ENCODE data around the gene NBAS. TPM values are rescaled to one million over a fixed set of nuclear protein-coding genes. Genes with fewer than 3 reads are reported as not detected.
"Not testable (repeated sequence)": the region's sequence is repeated elsewhere in the genome, so short reads cannot be mapped to it uniquely, and the experiment has no call there.

The NBAS gene
- polyA plus RNA-seq, 1 donor = 35.5 TPM

- no peak for DNase-seq
These were observed 261.1 kb downstream of the NBAS start for GRCh38 chr2:15299904-15300520.

GRCh38 chr2:15298770-15299169 is 262.4 kb downstream of the NBAS start:
- DNase-seq = no peak

GRCh38 chr2:15293262-15293937 is 267.7 kb downstream of the NBAS start:
- DNase-seq = no peak

- DNase-seq = no peak
These were observed 273.5 kb downstream of the NBAS start for GRCh38 chr2:15287447-15288184.

GRCh38 chr2:15284614-15285013 is 276.5 kb downstream of the NBAS start:
- no peak for DNase-seq

GRCh38 chr2:15281681-15282080 is 279.5 kb downstream of the NBAS start:
- no peak for DNase-seq

GRCh38 chr2:15279201-15279876 is 281.8 kb downstream of the NBAS start:
- DNase-seq = no peak

GRCh38 chr2:15278296-15278695 is 282.8 kb downstream of the NBAS start:
- DNase-seq = no peak

GRCh38 chr2:15275346-15275745 is 285.8 kb downstream of the NBAS start:
- DNase-seq = no peak

- no peak for DNase-seq
These were observed 287.7 kb downstream of the NBAS start for GRCh38 chr2:15273452-15273851.

- no peak for DNase-seq
These were observed 288.2 kb downstream of the NBAS start for GRCh38 chr2:15272942-15273341.

- no peak for DNase-seq
These were observed 289.1 kb downstream of the NBAS start for GRCh38 chr2:15271941-15272542.

GRCh38 chr2:15271276-15271675 is 289.9 kb downstream of the NBAS start:
- DNase-seq = no peak

GRCh38 chr2:15269043-15269442 is 292.1 kb downstream of the NBAS start:
- no peak for DNase-seq

GRCh38 chr2:15265889-15266288 is 295.2 kb downstream of the NBAS start:
- no peak for DNase-seq

- DNase-seq = peak; percentile 18
These were observed 297.0 kb downstream of the NBAS start for GRCh38 chr2:15263976-15264685.

- DNase-seq = no peak
These were observed 298.3 kb downstream of the NBAS start for GRCh38 chr2:15262792-15263191.

- no peak for DNase-seq
These were observed 300.3 kb downstream of the NBAS start for GRCh38 chr2:15260835-15261234.

GRCh38 chr2:15260196-15260595 is 300.9 kb downstream of the NBAS start:
- no peak for DNase-seq

- DNase-seq = no peak
These were observed 301.8 kb downstream of the NBAS start for GRCh38 chr2:15259356-15259756.

GRCh38 chr2:15258385-15258784 is 302.7 kb downstream of the NBAS start:
- not testable (repeated sequence) for DNase-seq

GRCh38 chr2:15253835-15254286 is 307.3 kb downstream of the NBAS start:
- DNase-seq = no peak

All from hindlimb muscle (tissue), 1 donor.